PFSK-1 (cell line): ENCODE measurements around the gene TMEM131.

Source experiments
- POLR2AphosphoS5 ChIP-seq: IDR thresholded peaks from 2 replicates; pipeline ENCODE4 v1.6.1; 2012; ENCODE audit warnings: low read depth, mild to moderate bottlenecking, control low read depth, low read length, moderate library complexity
- REST ChIP-seq, 2 experiments: IDR thresholded peaks; 2 replicates each; pipeline versions ENCODE4 v1.6.1 to v1.8.0; 2011 to 2012; ENCODE audit warnings: low read depth in 2 of 2, low read length in 2 of 2, control low read depth in 1 of 2, inconsistent platforms in 1 of 2, mild to moderate bottlenecking in 1 of 2, moderate library complexity in 1 of 2; ENCODE audit not compliant: insufficient read depth in 1 of 2
- SIN3A ChIP-seq: IDR thresholded peaks from 2 replicates; pipeline ENCODE4 v1.6.1; 2012; ENCODE audit warnings: mild to moderate bottlenecking, low read length, moderate library complexity, borderline replicate concordance; ENCODE audit not compliant: insufficient read depth
- TAF1 ChIP-seq: IDR thresholded peaks from 2 replicates; pipeline ENCODE4 v1.6.1; 2012; ENCODE audit warnings: low read length, control low read depth, borderline replicate concordance; ENCODE audit not compliant: insufficient read depth

DNA sequence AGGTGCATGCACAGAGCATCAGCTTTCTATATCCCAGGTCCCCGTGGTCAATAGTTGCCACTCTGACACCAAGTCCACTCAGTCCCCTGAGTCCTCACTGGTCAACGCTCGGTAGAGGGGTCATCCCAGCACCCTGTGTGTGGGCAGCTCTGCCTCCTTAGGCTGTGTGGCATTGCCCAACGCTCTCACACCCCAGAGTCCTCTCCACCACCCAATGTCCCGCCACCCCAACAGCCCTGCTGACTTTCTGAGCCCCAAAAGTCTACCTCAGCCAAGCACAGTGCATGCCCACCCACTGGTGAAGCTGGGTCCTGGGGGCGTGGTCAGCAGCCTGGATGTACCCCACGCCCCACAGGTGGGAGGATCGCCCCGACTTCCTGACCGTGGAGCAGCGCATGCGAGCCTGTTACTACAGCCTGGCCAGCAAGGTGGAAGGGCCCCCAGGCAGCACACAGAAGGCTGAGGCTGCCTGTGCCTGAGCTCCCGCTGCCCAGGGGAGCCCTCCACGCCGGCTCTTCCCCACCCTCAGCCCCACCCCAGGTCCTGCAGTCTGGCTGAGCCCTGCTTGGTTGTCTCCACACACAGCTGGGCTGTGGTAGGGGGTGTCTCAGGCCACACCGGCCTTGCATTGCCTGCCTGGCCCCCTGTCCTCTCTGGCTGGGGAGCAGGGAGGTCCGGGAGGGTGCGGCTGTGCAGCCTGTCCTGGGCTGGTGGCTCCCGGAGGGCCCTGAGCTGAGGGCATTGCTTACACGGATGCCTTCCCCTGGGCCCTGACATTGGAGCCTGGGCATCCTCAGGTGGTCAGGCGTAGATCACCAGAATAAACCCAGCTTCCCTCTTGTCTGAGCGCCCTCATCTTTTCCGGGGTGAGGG is 256.5 kb downstream of the TMEM131 start:
- no peak for TF ChIP-seq TAF1
- no peak for TF ChIP-seq REST (IDR thresholded peaks at IDR 0.05; ENCODE audit: insufficient read depth in 1 of 2, low read depth in 2 of 2, low read length in 2 of 2)
- no peak for TF ChIP-seq SIN3A
- no peak for TF ChIP-seq POLR2AphosphoS5
